Gastrocnemius medialis (tissue), 4 donors: ENCODE data around the gene EXOC6. TPM values are rescaled to one million over a fixed set of nuclear protein-coding genes. Genes with fewer than 3 reads are reported as not detected.

Experiments used
- ATAC-seq, 2 donors: fragments of 150-250 bp; one replicate each; pipeline ENCODE4 v1.9.1; 2016
- DNase-seq, 2 donors: peaks; one replicate each; pipeline ENCODE4 v3.0.0-alpha.2; 2019
- H3K27ac ChIP-seq, 4 donors: fragments of 200-600 bp; sonication (generic); 1 replicate in 1 of 4; 2 replicates in 3 of 4; pipeline ENCODE4 v1.5.1; 2016 to 2018; ENCODE audit warnings: mild to moderate bottlenecking in 2 of 4, moderate library complexity in 1 of 4
- H3K27me3 ChIP-seq, 3 donors: fragments of 200-600 bp; sonication (generic) in 2 of 3; 1 replicate in 1 of 3; 2 replicates in 2 of 3; pipeline versions ENCODE4 v1.5.1 to v1.6.0; 2016 to 2019; ENCODE audit warnings: mild to moderate bottlenecking in 1 of 3, moderate library complexity in 1 of 3
- H3K36me3 ChIP-seq, 2 donors: fragments of 200-600 bp; sonication (generic) in 1 of 2; one replicate each; pipeline ENCODE4 v1.5.1; 2017 to 2018
- H3K4me1 ChIP-seq, 2 donors: fragments of 200-600 bp; sonication (generic) in 1 of 2; one replicate each; pipeline ENCODE4 v1.5.1; 2016 to 2017; ENCODE audit warnings: mild to moderate bottlenecking in 2 of 2
- H3K4me3 ChIP-seq, 4 donors: fragments of 200-600 bp; sonication (generic) in 3 of 4; 1 replicate in 1 of 4; 2 replicates in 3 of 4; pipeline ENCODE4 v1.5.1; 2016 to 2019; ENCODE audit warnings: mild to moderate bottlenecking in 2 of 4
- H3K9me3 ChIP-seq, 3 donors: fragments of 200-600 bp; sonication (generic) in 2 of 3; 1 replicate in 1 of 3; 2 replicates in 2 of 3; pipeline ENCODE4 v1.5.1; 2016 to 2019
- CTCF ChIP-seq, 5 experiments: fragments of 450-650 bp in 3 of 5; fragments of 200-600 bp in 2 of 5; sonication (generic) in 2 of 5; IDR thresholded peaks in 4 of 5; conservative IDR thresholded peaks in 1 of 5; 1 replicate in 4 of 5; 2 replicates in 1 of 5; pipeline ENCODE4 v1.5.1; 2016 to 2019; ENCODE audit warnings: antibody characterized with exemption in 5 of 5, mild to moderate bottlenecking in 3 of 5, moderate library complexity in 3 of 5
- POLR2A ChIP-seq, 2 donors: fragments of 450-650 bp; IDR thresholded peaks; one replicate each; pipeline ENCODE4 v1.6.1; 2017; ENCODE audit warnings: antibody characterized with exemption in 2 of 2, mild to moderate bottlenecking in 2 of 2, moderate library complexity in 2 of 2
- in situ Hi-C, 4 donors: fragments of 200-750 bp; cut with MboI; loops; one replicate each; pipeline versions ENCODE4 v1.15.0 to v1.8.0; 2017; ENCODE audit warnings: low sequenced_read_pairs in 4 of 4
- intact Hi-C: fragments of 100-400 bp; cut with DNase I; formaldehyde crosslinking; loops from one replicate; pipeline ENCODE4 v1.15.1; 2023; ENCODE audit warnings: low total_unique reads
- total RNA-seq, 4 donors: library from RNA; depleted of rRNA; stranded (reverse); fragments of >200 nt; gene quantifications; one replicate each; pipeline versions ENCODE4 v1.1.0 to v1.2.3, GENCODE V29; 2016

EXOC6 gene
- total RNA-seq, 4 donors from 2014 or later = 11.8 to 16.8 (median 14.6) TPM

- Histone ChIP-seq H3K27me3 (peaks cover 12 to 18% (median 17%) of the 10 kb centered on the region in 3 donors), H3K27ac (no peak overlapping the region), H3K36me3 (peaks cover 0 to 5% of the 10 kb centered on the region in 2 donors), H3K9me3 (no peaks in the 10 kb centered on the region), H3K4me1 (peaks cover 0 to 3% of the 10 kb centered on the region in 2 donors), H3K4me3 (peak overlapping the region in 3 of 4 donors; percentile 33 to 42 (median 37))
- TF ChIP-seq CTCF (IDR thresholded peaks at IDR 0.05 in 4 of 5, conservative IDR thresholded peaks at IDR 0.05 in 1 of 5) (no peak), POLR2A (IDR thresholded peaks at IDR 0.05) (no peak)
- DNase-seq (no peak), ATAC-seq (no peak)
- intact Hi-C loops (no loop called here), in situ Hi-C loops (no loop called here)
Measured at GRCh38 chr10:93061594-93062513, 213.5 kb downstream of the EXOC6 start.

- H3K27me3 ChIP-seq = peaks cover 14 to 22% (median 21%) of the 10 kb centered on the region in 3 donors
Measured at GRCh38 chr10:93062514-93063143, 214.3 kb downstream of the EXOC6 start.

GRCh38 chr10:93063144-93063976 lies 215.0 kb downstream of the EXOC6 start:
- no peak for DNase-seq
- Histone ChIP-seq H3K4me3 (no peak overlapping the region), H3K27ac (no peak overlapping the region), H3K27me3 (peaks cover 21 to 29% (median 21%) of the 10 kb centered on the region in 3 donors), H3K9me3 (no peaks in the 10 kb centered on the region), H3K36me3 (peaks cover 0 to 5% of the 10 kb centered on the region in 2 donors), H3K4me1 (peaks cover 0 to 7% of the 10 kb centered on the region in 2 donors)
- TF ChIP-seq POLR2A (IDR thresholded peaks at IDR 0.05) (no peak), CTCF (IDR thresholded peaks at IDR 0.05 in 4 of 5, conservative IDR thresholded peaks at IDR 0.05 in 1 of 5) (no peak)
- intact Hi-C loops = no loop called here
- in situ Hi-C loops = no loop called here
- no peak for ATAC-seq

More at GRCh38 chr10:93062514-93063143, 214.3 kb downstream of the EXOC6 start:
- DNase-seq (no peak), ATAC-seq (peak in 1 of 2 donors; percentile 35)
- in situ Hi-C loops = no loop called here
- intact Hi-C loops = no loop called here
- H3K4me3 ChIP-seq = peak overlapping the region in 3 of 4 donors; percentile 33 to 42 (median 37)
- H3K36me3 ChIP-seq = peaks cover 0 to 5% of the 10 kb centered on the region in 2 donors
- H3K9me3 ChIP-seq = no peaks in the 10 kb centered on the region
- H3K4me1 ChIP-seq = peaks cover 0 to 3% of the 10 kb centered on the region in 2 donors
- TF ChIP-seq POLR2A (IDR thresholded peaks at IDR 0.05) (no peak), CTCF (IDR thresholded peaks at IDR 0.05 in 4 of 5, conservative IDR thresholded peaks at IDR 0.05 in 1 of 5) (peak in 4 of 5 experiments; percentile 5 to 51 (median 30))
- no peak overlapping the region for H3K27ac ChIP-seq

- peaks cover 0 to 5% of the 10 kb centered on the region in 2 donors for H3K36me3 ChIP-seq
- no peak for TF ChIP-seq POLR2A (IDR thresholded peaks at IDR 0.05)
- no peak for TF ChIP-seq CTCF (IDR thresholded peaks at IDR 0.05 in 4 of 5, conservative IDR thresholded peaks at IDR 0.05 in 1 of 5)
- H3K9me3 ChIP-seq = no peaks in the 10 kb centered on the region
- peaks cover 0 to 8% of the 10 kb centered on the region in 2 donors for H3K4me1 ChIP-seq
- in situ Hi-C loops (no loop called here), intact Hi-C loops (no loop called here)
- no peak overlapping the region for H3K27ac ChIP-seq
- DNase-seq = no peak
- no peak overlapping the region for H3K4me3 ChIP-seq
- peaks cover 28 to 37% (median 28%) of the 10 kb centered on the region in 3 donors for H3K27me3 ChIP-seq
- ATAC-seq = no peak
Measured at GRCh38 chr10:93063977-93064660, 215.8 kb downstream of the EXOC6 start.
